Anterior cingulate cortex (tissue), 58 donors: ENCODE measurements around the gene PPP5C.
"Not testable (repeated sequence)": the region's sequence is repeated elsewhere in the genome, so short reads cannot be mapped to it uniquely, and the experiment has no call there.

ENCODE experiments used
- DNase-seq, 58 donors: peaks; one replicate each; lab custom pipeline; 2025; lab: John Stamatoyannopoulos, UW

PPP5C gene

DNA sequence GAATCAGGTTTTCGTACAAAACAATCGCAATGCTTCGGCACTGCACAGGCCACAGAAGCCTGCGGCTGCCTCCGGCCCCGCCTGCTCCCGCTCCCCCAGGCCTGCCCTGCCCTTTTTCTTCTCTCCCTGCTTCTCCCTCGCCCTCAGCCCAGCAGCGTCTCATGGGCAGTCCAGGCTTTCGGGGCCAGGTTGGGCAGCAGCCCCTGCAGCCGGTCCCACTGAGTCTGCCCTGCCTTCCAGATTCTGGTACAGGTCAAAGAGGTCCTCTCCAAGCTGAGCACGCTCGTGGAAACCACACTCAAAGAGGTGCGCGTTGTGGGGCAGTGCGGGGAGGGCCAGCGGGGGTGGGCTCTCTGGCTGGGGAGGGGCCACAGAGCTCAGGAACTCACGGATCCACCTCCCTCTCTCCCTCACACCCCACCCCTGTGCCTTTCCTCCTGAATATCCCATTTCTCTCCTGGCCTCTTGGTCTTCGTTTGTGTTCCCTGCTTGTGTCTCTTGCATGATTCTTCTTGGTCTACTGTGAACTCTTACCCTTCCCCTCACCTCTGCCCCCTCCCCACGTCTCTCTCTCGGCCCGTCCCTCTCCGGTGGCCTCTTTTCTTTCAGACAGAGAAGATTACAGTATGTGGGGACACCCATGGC is 36.4 kb downstream of the PPP5C start:
- no peak for DNase-seq

DNA sequence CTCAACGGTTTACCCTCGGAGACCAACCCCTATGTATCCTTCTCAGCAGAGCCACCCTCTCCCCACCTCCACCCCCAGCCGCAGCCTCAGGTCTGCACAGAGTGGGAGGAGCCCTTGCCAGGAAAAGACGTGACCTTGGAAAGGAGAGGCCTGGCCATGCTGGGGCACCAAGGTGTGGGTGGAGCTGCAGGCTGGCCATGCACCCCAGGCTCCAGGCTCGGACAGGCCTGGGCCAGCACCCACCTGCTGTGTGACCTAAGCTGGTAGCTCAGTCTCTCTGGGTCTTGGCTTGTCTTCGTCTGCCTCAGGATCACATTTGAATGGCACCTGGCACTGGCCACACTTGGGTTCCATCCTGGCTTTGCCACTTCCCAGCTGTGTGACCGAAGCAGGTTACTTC is 37.0 kb downstream of the PPP5C start:
- no peak for DNase-seq

DNA sequence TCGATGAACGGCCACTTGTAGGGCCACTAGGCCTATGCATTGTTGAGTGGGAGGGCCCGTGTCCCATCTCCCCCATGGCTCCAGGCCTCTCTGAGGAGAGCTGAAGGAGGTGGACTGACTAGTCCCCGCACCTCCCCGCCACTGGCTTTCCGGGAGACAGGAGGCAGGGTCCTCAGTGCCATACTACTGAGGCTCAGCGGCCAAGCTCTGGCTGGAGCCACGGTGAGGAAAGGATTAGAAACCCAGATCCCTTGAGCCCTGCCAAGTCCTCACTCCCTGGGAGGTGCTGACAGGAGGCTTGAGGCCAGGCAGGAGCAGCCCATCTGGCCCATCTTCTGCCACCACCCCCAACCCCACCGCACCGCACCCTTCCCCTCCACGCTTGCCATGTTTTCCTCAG is 37.5 kb downstream of the PPP5C start:
- DNase-seq, result no peak

GRCh38 chr19:46385636-46386035 is 38.7 kb downstream of the PPP5C start:
- DNase-seq, result no peak

GRCh38 chr19:46386151-46386550 is 39.3 kb downstream of the PPP5C start:
- DNase-seq, result no peak

DNA sequence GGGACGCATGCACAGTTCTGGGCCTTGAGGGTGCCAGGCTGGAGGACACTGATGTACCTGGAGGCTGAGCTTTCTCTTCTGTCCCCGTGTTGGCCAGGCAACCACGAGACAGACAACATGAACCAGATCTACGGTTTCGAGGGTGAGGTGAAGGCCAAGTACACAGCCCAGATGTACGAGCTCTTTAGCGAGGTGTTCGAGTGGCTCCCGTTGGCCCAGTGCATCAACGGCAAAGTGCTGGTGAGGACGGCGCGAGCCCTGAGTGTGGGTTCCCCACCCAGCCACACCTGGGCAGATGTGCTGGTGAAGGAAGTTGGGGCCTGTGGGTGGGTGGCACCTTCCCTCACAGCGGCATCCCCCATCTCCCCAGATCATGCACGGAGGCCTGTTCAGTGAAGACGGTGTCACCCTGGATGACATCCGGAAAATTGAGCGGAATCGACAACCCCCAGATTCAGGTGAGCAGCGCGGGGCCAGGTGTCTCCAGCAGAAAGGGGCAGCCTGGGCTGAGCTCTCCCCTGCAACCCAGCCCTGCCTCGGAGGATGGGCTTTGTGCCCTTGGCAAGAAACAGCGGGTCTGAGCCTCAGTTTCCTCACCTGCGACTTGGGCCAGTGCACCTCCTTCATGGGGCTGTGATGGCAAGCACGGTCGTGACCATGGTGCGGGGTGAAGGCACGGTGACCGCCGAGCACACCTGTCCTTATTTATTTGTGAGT is 40.3 kb downstream of the PPP5C start:
- DNase-seq, result no peak

- DNase-seq, result no peak
Measured at GRCh38 chr19:46387713-46388130, 40.8 kb downstream of the PPP5C start.

DNA sequence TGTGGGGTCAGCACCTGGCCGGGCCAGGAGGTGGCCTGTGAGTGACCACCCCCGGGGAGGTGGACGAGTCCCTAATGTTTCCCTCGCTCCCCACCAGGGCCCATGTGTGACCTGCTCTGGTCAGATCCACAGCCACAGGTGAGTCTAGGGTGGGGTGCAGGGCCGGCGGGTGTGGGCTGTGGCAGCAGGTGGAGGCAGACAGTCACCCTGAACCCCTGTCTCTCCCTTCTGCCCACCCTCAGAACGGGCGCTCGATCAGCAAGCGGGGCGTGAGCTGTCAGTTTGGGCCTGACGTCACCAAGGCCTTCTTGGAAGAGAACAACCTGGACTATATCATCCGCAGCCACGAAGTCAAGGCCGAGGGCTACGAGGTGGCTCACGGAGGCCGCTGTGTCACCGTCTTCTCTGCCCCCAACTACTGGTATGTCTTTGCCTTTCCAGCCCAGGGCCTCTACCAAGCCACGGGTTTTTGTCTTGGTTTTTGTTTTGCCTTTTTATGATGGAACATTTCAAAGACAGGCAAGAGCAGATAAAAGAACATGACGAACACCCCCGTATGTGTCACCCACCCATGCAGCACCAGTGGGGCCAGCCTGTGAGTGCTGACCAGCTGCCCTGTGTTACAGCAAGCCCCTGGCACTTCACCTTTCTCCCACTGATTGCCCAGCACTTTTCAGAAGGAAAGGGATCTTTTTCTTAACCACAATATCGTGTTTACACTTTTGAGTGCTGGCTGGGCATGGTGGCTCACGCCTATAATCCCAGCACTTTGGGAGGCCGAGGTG is 41.6 kb downstream of the PPP5C start:
- no peak for DNase-seq

- DNase-seq, result no peak
Measured at GRCh38 chr19:46390121-46390858, 43.4 kb downstream of the PPP5C start.

- DNase-seq, result no peak
Measured at GRCh38 chr19:46390866-46391265, 44.0 kb downstream of the PPP5C start.

GRCh38 chr19:46391296-46392251 is 44.7 kb downstream of the PPP5C start:
- no peak for DNase-seq

GRCh38 chr19:46392252-46392801 is 45.4 kb downstream of the PPP5C start:
- peak in 8 of 58 donors; percentile 13 to 51 (median 22) for DNase-seq

DNA sequence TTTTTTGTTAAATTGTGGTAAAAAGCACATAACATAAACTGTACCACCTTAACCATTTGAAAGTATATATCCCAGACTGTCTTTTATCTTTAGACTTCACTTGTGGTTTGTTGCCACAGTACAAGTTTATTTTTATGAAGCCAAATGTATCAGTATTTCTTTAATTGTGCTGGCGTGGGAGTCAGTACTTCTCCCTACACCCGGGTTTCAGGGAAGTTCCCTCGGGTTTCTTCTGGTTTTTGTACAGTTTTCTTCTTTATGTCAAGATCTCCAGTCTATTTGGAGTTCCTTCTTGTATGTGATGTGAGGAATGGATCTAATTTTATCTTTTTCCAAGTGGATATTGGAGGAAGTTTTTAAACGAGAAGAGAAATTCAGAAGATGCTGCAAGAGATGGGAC is 46.0 kb downstream of the PPP5C start:
- DNase-seq, result peak in 1 of 58 donors; percentile 20

GRCh38 chr19:46393456-46394401 is 46.8 kb downstream of the PPP5C start:
- no peak for DNase-seq

GRCh38 chr19:46394402-46394797 is 47.5 kb downstream of the PPP5C start:
- DNase-seq, result no peak

GRCh38 chr19:46397801-46398479 is 51.1 kb downstream of the PPP5C start:
- not testable (repeated sequence) for DNase-seq

DNA sequence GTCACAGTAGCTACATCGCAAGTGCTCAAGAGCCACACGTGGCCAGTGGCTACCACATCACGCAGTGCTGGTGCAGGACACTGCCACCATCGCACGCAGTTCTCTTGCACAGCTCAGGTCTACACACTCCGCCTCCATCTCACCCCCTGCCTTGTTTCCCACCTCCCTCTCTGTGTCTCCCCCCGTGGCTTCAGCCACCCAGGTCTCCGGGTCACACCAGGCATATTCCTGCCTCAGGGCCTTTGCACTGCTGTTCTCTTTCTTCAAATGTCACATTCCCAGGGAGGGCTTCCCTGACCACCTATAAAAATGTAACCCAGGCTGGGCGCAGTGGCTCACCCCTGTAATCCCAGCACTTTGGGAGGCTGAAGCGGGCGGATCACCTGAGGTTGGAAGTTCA is 55.8 kb downstream of the PPP5C start:
- DNase-seq, result no peak
